GM21528 (cell line): Measurements from ENCODE around the gene NDNF.

Experiments used
- ATAC-seq: cut with Tn5 transposase; IDR thresholded peaks from one replicate; pipeline ENCODE4 v1.9.1; 2021; ENCODE audit warnings: mild to moderate bottlenecking, moderate library complexity; ENCODE audit not compliant: unreplicated experiment, low FRiP score

Gene NDNF, protein sequence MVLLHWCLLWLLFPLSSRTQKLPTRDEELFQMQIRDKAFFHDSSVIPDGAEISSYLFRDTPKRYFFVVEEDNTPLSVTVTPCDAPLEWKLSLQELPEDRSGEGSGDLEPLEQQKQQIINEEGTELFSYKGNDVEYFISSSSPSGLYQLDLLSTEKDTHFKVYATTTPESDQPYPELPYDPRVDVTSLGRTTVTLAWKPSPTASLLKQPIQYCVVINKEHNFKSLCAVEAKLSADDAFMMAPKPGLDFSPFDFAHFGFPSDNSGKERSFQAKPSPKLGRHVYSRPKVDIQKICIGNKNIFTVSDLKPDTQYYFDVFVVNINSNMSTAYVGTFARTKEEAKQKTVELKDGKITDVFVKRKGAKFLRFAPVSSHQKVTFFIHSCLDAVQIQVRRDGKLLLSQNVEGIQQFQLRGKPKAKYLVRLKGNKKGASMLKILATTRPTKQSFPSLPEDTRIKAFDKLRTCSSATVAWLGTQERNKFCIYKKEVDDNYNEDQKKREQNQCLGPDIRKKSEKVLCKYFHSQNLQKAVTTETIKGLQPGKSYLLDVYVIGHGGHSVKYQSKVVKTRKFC

DNA sequence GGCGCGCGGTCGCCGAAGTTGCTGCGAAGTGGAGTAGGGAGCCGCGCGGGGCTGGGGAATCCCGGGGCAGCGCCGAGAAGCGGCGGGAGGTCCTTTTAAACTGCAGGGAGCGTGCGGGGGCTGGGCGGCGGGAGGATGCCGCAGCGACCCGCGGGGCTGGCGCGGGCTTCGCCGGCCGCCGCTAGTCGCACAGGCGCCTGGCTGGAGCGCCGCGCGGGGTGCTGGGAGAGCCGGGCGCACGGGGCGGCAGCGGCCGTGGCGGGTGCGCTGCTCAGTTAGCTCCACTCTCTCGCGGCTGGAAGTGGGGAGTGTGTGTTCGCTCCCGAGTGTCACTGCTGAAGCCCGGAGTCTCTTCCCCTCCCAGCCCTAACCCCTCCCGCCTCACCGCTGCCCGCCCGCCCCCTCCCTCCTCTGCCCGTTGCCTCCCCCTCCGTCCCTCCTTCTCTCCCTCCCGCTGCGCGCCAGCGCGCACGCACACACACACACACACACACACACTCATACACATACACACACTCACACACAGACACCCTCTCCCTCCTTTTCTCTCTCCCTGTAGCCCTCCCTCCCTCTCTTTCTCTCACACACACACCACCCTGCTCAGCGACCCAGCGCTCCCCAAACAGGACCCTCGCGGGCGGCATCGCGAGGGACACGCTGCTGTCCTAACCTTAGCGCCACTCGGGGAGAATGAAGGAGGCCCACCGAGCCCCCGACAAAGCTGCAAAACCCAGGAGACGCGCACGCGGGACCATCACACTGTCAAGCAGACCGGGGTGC, at the start of gene NDNF:
TSS of gene NDNF (minus strand) at position 312 of the 780 bp plus-strand sequence. CDS start 26,698 bp downstream, outside the sequence.
- ATAC-seq = no peak

DNA sequence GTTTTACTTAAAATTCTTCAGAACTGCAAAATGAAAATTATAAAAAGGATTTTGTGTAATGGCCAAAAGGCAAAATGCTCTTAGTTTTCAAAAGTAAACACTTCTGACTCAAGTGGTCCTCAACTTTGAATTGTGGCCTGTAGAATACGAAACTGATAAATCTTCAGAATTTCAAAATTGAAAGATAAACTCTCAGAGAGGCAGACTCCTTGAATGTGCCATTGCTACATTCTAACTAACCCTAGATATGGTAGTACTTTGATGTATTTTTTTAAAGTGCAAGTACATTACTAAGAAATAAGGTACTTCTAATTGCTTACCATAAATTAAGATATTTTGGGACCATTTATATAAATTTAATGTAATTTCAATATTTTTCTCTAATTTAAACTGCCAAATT, 47.4 kb upstream of the NDNF start:
- ATAC-seq = no peak

DNA sequence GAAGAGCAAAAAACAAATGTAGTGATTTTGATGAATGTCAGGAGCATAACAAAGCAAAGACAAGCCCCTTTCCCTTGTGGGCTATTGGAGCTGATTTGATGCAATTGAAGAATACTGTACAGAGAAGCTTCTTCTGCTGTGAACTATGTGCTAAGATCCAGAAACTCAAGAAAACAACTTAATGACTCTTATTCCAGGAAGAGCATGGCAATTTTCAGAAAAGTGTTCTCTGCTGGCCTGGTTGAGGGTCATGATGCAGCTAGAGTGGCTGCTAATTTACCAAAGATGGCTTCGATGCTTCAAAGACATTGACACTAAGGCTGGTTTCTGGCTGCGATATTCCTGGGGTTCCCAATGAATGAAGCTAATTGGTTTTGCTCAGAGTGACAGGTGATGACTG, 46.0 kb upstream of the NDNF start:
- ATAC-seq = no peak

DNA sequence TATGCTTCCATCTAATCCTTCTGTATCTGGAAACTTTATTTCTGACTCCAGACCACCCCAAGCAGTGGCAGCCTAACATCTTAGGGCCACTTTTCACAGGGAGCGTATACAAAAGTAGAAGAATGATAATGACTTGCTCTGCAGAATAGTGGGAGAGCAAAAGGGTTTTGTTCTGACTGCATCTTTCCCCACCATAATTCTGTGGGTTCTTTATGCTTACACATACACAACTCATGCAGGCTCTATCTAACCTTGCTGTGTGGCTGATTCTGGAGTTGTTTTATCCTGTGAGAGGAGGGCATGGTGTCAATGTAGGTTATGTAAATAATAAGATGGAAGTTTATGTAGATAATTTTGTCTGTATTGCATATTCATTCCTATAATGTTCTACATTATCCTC, 42.4 kb upstream of the NDNF start:
- no peak for ATAC-seq

DNA sequence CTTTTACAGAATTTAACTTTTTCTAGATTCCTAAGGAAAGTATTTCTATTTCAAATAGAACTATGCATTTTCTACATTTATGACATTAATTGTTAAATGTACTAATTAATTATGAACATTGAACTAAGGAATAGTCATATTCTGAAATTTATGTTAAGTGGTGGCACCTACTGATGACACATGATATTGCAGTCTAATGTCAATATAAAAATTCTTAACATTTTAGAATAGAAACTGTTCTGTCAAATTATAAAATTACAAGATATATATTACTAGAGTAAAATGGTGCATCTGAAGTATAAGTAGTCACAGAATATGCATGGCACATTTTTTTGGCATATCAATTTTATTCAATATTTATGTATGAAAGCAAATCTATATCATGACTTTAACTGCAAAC, 40.2 kb upstream of the NDNF start:
- no peak for ATAC-seq

DNA sequence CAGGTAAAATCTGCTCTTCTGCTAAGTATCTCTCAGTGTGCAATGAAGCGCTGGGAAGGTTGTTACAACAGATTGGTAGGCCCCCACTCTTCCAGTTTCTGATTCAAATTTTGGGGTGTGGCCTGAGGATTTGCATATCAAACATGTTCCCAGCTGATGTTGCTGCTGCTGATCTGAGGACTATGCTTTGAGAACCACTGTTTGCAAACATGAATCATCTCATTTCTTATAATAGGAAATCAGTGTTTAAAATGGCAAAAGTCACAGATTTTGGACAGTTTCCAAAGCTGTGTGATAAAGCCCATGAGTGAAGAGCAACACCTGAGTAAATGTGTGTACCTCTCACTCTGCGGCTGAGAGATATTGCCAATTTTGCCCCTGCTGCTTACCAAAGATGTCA, 36.2 kb upstream of the NDNF start:
- no peak for ATAC-seq

DNA sequence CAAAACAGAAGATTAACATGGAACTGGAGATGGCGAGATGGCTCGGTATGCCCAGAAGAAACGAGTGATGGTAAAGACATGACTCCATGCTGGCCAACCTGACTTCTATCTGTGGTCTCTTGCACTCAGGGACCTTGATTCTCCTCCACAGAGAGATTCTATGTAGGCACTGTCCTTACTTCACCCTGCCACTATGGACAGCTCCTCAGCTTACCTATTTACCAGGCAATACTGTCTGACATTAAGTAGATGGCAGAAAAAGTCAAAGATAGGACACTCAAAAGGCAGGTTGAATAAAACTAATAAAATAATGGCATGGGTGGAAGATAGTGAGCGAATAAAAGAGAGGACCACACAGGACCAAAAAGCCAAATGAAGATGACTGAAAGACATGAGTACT, 35.2 kb upstream of the NDNF start:
- ATAC-seq = no peak

DNA sequence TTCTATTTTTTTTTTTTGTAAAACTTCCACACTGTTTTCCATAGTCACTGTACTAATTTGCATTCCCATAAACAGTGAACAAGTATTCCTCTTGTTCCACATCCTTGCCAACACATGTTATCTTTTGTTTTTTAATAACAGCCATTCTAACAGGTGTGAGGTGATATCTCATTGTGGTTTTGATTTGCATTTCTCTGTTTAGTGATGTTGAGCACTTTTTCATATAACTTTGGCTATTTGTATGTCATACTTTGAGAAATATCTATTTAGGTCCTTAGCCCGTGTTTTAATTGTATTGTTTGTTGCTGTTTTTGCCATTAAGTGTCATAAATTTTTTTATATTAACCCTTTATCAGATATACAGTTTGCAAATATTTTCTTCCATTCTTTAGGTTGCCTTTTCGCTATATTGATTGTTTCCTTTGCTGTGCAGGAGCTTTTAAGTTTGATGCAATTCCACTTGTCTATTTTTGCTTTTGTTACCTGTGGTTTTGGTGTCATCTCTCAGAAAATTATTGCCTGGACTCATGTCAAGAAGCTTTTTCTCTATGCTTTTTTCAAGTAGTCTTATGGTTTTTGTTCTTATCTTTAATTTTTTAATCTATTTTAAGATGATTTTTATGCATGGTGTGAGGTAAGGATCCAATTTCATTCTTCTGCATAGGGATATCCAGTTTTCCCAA, 27.9 kb upstream of the NDNF start:
- no peak for ATAC-seq

DNA sequence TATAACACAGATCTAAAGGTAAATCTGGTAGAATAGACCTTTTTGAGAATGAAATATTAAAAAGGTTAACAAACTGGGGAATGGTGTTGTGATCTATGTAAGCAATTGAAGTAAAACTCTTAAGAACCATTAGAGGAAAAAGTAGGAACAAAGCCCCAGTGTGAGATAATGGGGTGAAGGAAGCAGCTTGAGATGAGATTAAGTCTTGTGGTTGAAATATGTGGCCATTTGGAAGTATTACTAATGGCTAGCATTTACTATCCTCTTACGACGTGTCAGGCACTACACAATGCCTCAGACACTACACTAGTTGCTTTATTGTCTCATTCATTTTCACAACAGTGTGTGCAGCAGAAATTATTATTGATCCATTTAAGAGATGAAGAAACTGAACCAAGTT, 25.9 kb upstream of the NDNF start:
- ATAC-seq = no peak

DNA sequence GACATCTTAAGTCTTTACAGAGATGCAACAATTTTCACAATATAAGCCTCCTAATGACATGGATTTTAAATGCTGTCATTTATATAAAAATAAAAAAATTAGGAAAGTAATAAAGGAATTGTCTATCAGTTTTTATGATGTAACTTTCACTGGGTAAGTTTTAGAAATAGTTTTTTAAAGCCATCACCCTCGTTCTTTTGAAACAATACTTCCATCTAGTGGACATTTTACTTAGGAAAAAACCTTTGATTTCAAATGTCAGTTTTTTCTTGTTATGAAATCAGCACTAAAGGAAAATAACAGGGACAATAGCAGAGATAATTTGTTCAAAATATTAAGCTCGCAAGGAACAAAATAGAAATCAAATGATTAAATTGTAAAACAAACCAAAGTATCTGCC, 24.3 kb upstream of the NDNF start:
- no peak for ATAC-seq

DNA sequence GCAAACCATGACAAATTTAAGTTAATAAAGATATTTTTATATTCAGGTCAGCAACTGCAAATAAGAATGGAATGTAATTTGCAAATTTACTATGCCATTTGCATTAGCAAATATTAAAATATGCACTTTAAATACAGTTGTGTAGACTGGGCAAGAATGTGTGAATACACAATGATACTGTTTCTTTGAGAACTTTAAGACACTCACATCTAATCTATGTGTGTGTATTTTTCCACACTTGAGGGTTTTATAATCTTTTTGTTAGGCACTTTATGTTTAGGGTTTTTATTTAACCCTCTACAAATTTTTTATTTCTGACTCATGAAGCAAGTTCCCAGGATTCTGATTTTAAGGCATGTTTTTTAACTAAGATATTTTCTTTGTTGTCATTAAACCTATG, 23.9 kb upstream of the NDNF start:
- no peak for ATAC-seq

DNA sequence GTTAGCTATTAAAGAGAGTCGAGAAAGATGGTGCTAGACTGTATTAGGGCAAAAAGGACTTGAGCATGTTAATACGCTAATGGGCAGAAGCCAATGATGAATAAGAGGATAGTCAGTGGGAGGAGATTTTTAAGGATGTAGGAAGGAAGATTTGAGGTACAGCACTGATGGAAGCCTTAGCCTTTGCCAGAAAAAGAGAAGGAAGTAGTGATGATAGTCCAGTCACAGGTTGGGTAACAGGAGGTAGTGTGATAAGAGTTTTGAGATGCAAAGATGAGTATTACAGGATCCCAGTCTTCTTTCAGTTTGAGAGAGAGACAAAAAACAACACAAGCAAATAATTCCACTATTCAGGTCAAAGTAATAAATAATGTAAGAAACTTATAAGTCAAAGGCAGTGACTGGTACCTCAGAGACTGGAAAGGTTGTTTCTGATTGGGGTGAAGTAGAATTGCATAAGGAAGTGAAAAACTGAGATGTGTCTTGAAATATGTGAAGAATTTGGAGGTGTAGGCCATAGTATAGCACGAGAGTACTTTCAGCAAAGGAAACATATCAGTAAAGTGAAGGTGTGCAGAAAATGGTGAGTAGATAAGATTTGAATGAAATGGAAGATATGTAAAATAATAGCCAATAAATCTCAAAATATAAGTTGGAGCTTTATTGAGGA, 22.1 kb upstream of the NDNF start:
- ATAC-seq = no peak

DNA sequence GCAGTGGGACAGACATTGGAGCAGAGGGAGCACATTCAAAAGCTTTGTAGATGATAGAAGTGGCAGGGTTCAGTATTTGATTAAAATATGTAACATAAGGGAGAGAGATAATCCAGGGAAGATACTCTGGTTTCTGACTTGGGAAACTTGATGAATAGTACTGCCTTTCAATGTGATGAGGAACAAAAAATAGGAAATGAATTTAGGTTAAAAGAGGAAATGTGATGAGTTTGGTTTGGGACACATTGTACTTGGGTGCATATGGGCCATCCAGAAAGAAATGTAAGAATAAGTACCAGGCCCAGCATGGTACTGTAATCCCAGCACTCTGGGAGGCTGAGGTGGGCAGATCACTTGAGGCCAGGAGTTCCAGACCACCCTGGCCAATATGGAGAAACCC, 20.9 kb upstream of the NDNF start:
- ATAC-seq = no peak

DNA sequence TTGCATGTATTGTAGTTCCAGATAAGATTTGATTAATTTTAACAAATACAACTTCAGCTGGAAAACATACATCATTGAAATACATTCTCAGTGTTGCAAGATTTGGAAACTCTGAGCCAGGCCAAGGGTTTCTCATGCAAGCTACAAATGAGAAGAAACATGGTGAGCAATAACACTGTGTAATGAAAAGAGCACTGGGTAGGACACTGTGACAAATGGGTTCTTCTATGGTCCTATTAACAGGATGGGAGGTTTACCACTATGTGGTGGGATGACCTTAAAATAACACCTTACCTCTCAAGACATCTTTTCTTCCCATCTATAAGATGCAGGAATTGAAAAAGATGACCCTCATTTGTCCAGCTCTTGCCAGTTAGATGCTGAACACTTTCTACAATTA, 19.6 kb upstream of the NDNF start:
- no peak for ATAC-seq

DNA sequence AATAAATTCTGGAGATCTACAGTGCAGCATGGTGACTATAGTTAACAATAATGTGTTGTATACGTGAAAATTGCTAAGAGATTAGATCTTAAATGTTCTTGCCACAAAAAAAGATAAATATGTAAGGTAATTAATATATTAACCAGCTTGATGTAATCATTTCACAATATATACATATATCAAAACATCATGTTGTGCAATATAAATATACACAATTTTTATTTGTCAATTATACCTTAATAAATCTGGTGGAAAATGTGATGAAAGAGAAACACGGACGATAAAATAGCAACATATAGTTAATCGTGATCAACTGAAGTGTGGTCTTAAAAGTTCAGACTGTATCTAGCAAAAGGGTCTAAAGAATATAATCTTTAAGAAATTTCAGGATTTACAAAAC, 16.5 kb upstream of the NDNF start:
- ATAC-seq = no peak

DNA sequence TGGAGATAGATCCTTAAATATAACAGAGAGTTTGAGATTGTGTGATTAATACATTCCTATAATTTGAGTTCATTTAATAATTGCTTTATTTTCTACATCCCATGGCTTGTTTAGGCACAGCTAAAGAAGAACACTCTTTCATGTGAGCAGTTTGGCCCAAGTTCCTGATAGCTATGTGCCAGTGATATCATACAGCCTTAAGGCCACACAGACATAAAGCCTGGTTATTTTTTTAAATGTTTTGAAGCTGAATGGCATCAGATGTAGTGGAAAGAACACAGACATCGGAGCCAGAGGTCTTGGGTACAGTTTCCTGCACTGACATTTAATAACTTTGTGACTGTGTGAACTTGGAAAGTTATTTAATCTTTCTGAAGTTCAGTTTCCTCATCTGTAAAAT, 7.0 kb upstream of the NDNF start:
- no peak for ATAC-seq

DNA sequence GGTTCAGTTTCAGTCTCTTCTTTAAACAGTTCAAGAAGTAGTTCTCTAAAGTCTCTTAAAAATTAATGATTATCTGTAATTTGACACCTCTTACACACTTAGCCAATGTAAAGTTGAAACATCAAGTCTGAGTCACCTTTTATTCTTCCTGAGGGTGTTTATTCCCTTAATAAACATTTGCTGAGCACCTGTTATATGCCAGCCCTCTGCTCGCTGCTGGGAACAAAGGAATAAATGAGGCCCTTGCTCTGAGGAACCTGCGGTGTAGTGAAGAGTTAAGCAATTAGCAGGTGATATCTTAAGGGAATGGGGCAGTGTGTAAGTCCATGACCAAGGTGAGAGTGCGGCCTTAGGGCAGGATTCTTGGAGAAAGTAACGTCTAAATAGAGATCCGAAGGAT, 5.2 kb upstream of the NDNF start:
- no peak for ATAC-seq

DNA sequence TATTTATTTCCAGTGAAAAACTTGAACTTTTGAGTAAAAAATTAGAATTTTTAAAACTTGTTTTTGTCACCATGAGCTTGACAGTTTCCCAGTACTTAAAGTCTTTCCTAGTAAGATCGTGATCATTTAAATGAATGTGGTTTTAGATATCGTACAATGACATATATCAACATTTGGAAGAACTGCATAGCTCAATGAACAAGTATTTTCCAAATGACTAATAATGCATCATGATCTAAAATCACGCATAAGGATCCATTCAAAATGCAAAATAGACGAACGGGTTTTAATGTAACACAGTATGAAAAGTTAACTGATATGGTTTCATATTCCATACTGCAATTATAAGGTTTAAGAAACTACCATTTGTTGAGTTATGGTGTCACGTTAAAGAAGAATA, 4.1 kb upstream of the NDNF start:
- ATAC-seq = no peak

DNA sequence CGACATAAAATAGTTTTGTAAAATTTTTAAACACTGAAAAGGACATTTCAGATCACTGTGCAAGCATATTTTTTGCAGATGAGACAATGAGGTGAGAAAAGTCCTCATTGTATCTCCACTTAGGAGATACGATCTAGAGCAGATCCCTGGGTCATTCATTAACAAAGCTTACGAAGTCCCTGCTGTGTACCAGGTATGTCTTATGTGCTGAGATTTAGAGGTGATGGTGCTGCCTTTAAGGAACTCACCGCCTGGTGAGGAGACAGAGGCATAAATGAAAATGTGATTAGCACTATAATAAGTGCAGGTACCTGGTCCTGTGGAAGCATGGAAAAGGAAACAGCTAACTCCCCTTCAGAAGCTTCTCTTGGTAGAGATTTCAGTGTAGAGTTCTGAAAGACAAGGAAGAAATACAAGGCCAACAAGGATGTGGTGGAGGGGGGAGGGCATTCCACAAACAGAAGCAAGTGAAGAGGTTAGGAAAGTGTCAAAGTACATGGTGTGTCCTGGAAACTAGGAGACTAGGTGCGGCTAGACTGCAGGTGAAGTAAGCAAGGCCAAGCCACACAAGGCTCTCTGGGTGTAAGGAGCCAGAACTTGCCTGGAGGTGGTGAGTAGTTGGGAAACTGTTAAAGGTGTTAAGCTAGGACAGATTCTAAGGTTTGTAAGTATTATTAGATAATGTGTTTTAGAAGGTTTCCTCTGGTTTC, 1.5 kb upstream of the NDNF start:
- no peak for ATAC-seq

DNA sequence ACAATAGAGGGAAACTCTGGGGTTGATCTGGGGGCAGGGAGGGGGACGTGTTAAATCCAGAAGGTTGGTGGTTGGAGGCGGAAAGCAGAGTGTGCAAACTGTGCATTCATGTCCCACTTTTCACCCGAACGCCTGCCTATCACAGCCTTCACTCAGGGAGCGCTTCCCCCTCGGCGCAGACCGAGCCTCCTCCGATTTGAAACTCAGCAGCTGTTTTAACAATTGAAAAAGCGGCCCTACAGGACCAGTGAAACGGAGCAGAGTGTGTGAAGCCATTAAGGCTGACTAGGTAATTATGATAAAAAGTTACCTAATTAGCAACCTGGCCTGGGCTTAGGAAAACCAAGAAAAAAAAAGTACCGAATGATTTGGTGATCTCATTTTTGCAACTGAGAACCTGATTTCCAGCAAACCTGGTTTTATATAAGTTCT, 685 bp upstream of the NDNF start:
- no peak for ATAC-seq
